SW480 (cell line): Measurements from ENCODE around the gene WDR45B.

ENCODE experiments used
- DNase-seq: peaks from one replicate; pipeline ENCODE4 v3.0.0-alpha.2; 2016; ENCODE audit warnings: low spot score

WDR45B gene

DNA sequence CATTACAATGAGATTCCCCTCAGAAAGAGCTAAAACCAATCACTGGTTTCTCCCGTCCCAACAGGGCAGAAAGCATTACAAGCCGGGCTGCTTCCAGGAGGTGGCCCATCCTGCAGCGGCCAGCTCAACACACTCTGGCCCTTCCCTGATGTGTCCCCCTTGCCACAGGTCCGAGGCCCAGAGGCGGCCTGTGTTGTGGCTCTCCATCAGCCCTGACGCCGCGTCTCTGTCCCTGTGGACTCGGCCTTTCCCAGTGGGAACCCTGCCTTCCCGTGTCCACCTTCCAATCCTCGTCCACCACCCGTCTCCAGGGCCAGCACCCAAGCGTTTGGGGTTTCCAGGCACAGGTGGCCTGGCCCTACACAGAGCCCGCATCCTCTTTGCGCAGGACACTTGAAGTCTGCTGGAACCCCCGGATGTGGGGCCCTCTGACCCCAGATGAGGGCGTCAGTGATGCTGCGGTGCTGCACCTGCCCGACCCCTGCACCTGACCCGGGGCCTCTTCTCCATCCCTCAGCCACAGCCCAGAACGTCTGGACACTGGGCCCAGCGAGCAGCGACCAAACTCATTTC is 29.2 kb upstream of the WDR45B start:
- DNase-seq: no peak

DNA sequence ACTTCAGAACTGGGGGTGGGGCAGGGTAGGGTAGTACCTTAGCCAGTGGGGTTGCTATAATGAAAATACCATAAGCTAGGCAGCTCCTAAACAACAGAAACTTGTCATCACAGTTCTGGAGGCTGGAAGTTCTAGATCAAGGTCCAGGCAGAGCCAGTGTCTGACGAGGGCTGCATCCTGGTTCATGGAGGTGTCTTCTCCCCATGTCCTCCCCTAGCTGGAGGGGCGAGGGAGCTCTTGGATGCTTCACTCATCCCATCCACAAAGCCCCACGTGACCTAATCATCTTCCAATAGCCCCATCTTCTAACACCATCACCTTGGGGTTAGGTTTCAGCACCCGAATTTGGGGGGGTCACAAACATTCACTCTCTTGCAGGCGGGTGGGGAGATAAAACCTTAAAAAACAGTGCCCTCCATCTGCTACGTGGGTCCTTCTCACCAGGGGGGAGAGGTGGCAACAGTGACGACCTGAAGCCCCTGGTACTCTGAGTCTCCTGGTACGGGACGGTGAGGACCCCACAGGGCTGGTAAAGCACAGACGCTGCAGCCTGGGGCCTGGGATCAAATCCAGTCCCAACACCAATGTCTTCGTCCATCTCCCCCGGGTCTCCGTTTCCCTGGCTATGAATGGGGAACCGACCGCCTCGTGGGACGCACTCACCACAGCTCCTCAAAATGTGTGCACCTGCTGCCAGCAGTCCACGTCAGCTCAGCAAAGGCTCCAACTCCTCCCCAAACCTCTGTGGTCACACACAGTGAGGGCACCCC is 27.4 kb upstream of the WDR45B start:
- DNase-seq: no peak

DNA sequence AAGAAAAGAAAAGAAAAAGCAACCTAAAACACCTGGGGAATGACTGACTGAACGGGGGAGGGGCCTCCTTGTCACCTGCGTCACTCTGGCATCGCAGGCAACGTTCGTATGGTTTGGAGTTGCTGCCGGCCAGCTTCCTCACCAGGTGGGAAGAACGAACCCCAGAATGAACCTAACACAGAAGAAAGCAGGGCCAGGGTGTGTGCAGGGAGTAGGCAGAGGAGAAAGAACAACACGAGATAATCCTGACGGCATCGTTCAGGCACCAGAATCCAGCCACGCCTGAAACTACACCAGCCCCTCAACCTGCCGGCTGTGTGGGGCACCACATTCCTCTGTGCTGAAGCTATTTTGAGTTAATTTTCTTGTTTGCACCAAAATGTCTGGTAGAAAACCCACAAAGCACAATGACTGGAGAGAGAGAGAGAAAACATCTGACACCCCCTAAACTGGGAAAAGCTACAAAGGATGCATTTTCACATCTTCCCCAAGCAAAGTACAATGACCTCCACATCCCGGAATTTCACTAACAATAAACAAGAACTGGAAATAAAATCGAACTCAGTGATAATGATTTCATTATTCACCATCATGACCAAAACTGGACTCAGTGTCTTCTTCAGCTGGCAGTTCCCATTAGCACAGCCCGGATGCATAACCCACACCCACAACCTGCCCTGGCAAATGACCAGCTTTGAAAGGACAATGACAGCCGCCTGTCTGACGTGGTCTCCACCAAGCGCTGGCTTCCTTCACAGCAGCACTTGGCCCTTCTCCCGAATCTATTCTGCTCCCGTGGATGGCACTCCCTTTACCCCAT is 26.6 kb upstream of the WDR45B start:
- DNase-seq: no peak

DNA sequence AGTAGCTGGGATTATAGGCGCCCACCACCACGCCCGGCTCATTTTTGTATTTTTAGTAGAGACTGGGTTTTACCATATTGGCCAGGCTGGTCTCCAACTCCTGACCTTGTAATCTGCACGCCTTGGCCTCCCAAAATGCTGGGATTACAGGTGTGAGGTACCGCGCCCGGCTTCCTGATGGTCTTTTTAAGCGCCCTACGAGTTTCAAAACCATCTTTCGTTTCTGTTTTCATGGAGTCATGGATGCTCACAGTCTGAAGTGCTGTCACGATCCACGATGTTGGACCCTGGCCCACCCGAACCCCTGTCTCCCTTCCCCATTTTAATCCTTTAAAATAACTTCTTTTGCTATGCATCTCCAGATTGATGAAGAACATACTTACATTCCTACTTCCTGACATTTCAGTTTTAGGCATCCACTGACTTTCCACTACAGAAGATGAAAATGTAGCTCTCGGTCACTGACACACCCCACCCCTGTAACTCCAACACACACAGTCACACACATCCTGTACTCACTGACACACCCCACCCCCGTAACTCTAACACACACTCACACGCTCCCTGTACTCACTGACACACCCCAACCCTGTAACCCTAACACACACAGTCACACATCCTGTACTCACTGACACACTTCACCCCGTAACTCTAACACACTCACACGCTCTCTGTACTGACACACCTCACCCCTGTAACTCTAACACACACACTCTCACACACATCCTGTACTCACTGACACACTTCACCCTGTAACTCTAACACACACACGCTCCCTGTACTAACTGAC is 22.6 kb upstream of the WDR45B start:
- DNase-seq: no peak

DNA sequence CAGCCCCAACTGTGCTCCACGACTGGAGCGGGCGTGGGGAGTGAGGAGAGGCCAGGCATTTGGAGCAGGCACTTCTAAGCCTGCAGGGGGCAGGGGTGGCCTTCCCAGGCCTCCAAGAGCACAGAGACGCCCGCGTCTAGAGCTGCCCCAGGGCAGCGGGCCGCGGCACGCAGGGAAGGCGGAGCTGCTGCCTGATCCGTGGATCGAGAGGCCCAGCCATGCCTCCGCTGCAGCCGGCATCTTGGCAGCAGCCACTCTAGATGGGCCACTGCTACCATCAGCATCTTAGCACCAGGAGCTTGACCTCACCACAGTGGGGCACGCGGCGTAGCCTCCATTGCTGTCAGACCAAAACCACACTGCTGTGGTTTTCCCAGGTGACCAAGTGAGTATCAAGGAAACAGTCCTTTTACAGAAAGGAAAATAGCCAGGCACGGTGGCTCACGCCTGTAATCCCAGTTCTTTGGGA is 20.4 kb upstream of the WDR45B start:
- peak; percentile 77 for DNase-seq

DNA sequence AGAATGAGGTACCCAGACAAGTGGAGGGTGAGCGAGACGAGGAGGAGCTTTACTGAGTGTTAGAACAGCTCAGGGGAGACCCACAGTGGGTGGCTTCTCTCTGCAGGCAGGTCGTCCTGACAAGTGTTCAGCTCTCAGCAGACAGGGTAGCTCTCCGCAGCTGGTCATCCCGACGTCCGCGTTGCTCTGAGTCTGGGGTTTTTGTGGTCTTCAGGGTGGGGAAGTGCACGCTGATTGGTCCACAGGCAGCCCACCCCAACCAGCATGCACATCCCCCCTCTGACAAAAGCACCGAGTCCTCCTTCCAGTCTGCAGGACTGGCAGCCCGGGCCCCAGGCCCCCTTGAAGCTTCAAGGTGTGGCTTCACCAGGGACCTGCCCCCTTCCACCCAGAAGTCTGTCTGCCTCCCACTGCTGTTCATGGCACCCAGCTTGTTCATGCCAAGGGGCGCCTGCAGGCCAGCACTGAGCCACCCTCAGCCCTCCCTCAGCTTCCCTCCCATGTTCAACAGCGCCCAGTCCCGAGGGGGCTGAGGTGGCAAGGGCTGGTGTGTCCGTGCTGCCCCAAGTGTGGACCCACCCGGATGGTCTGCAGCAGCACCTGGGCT is 19.9 kb upstream of the WDR45B start:
- DNase-seq: no peak

DNA sequence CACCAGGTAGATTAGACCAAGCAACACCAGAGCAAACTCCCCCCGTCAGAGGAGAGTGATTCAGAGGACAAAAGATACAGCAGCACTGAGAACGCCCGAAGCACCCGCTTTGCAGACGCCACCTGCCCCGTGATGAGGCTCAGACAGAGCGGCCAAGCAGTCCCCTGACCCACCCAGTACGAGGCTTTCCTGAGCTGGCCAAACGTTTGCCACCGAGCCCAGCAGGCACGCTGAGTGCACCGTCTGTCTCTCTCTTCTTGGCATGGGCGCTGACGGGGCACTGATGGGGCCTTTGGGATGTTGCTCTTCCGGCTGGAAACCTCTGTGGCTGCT is 19.4 kb upstream of the WDR45B start:
- no peak for DNase-seq

DNA sequence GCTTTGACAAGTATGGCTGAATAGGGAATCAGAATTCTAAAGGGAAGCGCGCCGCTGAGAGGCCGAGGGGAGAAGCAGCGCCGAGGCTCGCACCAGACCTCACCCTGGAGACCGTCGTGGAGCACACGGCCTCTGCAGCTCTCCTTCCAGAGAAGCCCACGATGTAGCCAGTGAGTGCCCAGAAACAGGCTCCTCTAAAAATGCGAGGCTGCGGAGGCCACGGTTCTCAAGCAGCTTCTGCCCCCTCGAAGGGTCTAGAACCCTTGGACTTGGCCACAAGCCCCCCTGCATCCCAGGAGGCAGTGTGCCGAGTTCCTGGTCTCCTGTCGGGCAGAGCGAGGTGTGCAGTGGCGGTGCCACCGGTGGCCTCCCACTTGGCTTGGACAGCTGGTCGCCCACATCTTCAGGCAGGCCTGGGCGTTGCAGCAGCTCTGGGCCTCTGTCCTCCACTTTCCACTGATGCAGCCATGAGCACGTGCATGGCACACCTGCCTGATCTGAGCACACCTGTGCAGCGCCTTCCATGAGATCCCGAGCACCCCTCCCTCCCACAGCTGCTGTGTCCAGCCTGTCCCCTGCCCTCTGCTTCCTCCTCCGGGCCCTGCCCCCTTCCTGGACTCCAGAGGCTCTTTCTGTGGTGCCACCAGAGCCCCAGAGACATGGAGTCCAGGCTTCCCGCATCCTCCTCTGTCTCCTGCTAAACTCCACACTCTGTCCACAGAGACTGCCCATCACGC is 18.9 kb upstream of the WDR45B start:
- DNase-seq: no peak

DNA sequence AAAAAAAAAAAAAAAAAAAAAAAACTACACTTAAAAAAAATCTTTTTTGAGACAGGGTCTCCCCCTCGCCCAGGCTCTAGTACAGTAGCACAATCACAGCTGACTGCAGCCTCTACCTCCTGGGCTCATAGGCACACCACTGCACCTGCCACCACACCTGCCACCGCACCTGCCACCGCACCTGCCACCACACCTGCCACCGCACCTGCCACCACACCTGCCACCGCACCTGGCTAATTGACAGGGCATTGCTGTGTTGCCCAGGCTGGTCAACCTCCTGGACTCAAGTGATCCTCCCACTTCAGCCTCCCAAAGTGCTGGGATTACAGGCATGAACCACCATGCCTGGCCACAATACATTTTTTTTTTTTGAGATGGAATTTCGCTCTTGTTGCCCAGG is 17.6 kb upstream of the WDR45B start:
- no peak for DNase-seq

DNA sequence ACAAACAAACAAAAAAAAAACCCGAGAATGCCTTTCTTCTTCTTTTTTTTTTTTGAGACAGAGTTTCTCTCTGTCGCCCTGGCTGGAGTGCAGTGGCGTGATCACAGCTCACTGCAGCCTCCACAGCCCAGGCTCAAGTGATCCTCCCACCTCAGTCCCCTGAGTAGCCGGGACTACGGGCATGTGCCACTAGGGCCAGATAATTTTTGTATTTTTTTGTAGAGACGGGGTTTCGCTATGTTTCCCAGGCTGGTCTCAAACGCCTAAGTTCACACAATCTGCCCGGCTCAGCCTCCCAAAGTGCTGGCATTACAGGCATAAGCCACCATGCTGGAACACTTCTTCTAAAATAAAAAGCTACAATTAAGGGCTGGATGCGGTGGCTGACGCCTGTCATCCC is 17.0 kb upstream of the WDR45B start:
- DNase-seq: no peak

DNA sequence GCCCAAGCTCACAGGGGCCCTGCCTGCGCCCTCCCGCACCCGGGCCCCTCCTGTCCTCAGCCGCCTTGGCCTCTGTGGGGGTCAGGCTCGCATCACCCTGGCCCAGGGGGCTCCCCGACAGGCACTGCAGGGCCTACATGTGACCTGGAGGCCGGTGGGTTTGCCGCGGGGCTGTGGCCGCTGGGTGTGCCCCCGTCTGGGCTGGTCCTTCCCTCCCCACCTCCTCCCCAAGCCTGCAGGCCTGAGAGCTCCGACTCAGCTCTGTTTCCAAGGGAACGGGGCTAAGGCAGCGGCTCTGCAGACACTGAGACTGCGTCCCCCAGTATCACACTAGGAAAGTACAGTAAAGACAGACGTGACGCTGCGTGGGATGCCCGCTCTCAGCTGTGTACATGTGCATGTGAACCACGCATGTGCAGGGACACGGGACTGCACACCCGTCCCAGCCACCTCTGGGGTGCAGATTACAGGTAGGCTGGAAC is 16.5 kb upstream of the WDR45B start:
- no peak for DNase-seq

DNA sequence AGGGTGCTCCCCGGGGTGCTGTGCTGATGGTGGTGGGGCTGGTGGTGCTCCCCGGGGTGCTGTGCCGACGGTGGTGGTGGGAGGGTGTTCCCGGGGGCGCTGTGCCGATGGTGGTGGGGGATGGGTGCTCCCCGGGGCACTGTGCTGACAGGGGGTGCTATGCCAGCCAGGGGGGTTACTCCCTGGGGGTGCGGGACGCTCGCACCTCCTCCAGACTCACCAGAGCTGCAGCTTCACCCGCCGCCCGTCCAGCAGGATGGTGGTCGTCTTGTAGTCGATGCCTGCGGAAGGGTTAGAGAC is 16.0 kb upstream of the WDR45B start:
- no peak for DNase-seq

DNA sequence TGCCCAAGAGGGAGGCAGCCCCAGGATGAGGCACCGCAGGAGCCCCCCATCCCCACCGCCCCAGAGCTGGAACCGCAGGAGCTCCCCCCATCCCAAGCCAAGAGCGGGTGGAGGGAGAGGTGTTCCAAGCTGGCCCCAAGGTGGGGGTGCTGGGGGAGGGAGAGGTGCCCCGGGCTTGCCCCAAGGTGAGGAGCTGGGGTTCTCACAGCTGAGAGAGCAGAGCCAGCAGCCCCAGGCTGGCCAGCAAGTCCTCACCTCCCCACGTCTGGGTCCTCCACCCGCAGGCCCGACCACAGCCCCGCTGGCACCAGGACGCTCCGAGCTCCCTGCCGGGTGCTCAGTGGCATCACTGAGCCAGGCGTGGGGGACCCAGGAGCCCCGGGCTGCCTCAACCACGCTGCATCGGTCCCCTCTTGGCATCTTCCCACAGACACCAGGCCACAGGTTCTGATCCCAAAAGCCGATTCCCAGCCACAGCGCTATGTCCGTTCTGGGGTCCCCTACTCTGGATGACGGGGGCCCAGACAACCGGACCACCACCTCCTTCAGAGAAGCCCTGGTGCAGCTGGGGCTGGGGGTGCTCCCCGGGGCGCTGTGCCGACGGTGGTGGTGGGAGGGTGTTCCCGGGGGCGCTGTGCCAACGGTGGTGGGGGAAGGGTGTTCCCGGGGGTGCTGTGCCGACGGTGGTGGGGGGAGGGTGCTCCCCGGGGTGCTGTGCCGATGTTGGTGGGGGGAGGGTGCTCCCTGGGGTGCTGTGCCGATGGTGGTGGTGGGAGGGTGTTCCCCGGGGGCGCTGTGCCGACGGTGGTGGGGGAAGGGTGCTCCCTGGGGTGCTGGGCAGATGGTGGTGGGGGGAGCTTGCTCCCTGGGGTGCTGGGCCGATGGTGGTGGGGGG is 15.4 kb upstream of the WDR45B start:
- no peak for DNase-seq

DNA sequence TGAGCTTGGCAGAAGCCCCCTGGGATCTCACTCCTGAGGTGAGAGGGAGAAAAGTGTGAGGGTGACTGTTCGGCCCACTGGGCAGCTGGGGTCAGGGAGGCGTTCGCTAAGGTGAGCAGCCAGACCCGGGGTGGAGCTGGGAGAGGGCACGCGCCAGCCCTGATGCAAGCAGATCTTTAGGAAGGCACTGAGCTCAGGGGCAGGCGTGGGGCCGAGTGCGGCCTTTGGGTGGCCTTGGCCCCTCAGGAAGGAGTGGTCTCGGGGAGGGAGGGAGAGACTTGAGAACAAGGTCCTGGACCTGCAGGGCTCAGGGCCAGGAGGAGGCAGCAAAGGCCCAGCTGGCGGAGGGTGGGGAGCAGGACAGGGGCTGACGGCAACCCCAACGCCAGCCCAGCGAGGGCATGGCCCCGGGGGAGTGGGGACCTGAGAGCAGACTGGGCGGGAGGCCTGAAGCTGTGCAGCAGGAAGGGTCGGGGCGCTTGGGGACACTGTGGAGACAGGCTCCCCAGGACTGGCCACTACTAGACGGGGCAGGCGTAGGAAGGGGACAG is 14.5 kb upstream of the WDR45B start:
- no peak for DNase-seq

DNA sequence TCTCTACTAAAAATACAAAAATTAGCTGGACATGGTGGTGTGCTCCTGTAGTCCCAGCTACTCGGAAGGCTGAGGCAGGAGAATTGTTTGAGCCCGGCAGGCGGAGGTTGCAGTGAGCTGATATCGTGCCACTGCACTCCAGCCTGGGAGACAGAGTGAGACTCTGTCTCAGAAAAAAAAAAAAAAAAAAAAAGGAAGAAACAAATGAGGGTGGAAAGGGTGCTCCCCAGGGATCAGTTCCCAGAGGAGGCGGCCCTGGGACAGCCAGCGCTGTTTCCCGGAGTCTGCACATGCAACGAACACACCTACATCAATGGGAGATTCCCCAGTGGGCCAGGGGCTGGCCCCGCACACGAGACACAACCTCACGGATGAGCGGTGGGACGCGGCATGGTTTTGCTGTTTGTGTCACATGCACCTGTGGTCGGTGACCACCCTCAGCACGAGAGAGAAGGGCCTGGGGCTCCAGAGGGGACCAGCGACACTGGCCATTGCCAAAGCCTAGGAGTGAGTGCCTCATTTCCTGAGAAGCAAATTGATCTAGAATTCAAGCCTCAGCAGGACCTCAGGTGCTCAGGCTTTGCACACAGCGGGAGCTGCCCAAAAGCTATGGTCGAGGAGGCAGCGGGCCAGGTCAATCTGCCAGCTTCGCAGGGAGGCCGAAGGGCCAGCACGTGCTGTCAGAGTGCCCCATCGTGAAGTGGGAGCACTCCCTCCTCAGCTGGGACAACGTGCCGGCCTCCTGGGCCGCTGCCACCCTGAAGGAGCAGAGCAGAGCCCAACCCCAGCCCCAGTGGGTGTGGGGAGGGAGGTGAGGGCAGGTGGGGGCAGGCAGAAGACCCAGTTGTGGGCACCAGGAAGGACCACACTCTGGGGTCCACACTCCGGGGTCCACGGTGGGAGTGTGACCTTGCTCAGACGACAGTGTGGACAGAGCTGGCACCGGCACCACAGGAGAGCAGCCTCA is 13.8 kb upstream of the WDR45B start:
- no peak for DNase-seq

DNA sequence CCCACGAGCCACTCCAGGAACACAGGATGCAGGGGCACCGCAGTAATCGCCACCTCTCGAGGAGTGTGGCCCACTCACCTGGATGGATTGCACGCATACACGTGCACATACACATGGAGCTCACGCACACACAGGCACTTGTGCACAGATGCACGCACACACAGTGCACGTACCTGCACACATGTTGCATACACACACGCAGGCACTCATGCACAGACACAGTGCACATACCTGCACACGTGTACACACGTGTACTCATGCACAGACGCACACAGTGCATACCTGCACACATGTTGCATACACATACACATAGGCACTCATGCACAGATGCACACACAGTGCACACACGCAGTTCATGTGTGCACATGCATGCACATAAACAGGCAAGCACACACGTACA is 11.6 kb upstream of the WDR45B start:
- no peak for DNase-seq

DNA sequence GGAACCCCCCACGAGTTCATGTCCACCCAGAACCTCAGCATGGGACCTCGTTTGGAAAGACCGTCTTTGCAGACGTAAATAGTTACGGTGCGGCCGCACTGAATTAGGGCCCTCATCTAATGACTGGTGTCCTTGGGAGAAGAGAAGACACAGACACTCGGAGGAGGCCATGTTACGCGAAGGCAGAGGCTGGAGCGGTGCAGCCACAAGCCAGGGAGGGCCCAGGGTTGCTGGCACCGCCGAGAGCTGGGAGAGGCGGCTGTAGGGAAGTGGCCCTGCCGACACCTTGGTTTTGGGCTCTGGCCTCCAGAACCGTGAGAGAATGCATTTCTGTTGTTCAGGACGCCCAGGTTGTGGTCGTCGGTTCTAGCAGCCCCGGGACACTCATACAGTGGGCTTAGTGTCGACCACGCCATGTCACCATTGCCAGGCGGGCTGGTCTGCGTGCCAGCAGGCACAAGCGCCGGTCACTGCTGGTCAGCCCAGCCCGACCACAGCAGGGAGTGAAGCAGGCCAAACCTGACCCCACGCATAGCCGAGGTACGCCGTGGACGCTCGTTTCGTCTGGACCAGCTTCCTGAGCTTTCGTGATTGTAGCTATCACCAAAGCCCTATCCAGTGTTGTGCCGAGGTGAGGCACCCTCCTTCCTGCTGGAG is 10.7 kb upstream of the WDR45B start:
- DNase-seq: no peak

DNA sequence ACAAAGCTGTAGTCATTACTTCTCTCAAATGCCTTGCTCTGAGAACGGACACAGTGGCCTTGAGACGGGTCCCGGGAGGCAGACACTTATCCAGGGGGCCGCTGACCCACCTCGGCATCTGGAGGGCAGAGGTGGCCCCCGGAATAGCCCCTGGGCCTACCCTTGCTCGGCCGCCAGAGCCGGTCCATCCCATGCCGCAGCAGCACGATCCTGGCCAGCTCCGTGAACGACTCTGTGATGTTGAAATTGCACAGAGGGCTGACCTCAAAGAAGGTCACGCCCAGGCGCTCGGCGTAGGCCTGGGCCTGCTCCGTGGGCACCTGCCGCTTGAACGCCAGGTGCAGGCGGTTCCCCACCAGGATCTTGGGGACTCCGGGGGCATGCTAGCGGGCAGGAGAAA is 10.1 kb upstream of the WDR45B start:
- DNase-seq: no peak
